Stimulated activated memory B cell treated with anti-CD40 and anti-IgM and Interleukin-4, amounts not matched to agents 10 μg/mL and 1 μg/mL and 100 μg/mL, for 72 hours (primary cell): Measurements from ENCODE around the gene CIDEA.

Experiments used
- ATAC-seq: fragments of 150-1000 bp; cut with Tn5 transposase; 2 replicates; pipeline ENCODE4 v1.10.0; 2021
- H3K27ac Mint-ChIP-seq: one replicate; pipeline ENCODE4 v1.8.0; 2022; ENCODE audit warnings: mild to moderate bottlenecking, mixed read lengths
- H3K27me3 Mint-ChIP-seq: one replicate; pipeline ENCODE4 v1.8.0; 2022; ENCODE audit warnings: mixed read lengths
- H3K36me3 Mint-ChIP-seq: one replicate; pipeline ENCODE4 v1.8.0; 2022; ENCODE audit warnings: mixed read lengths
- H3K4me1 Mint-ChIP-seq: one replicate; pipeline ENCODE4 v1.8.0; 2022; ENCODE audit warnings: mixed read lengths
- H3K4me3 Mint-ChIP-seq: one replicate; pipeline ENCODE4 v1.8.0; 2022; ENCODE audit warnings: mild to moderate bottlenecking, moderate library complexity, mixed read lengths
- H3K9me3 Mint-ChIP-seq: one replicate; pipeline ENCODE4 v1.8.0; 2022; ENCODE audit warnings: mixed read lengths

The CIDEA gene

DNA sequence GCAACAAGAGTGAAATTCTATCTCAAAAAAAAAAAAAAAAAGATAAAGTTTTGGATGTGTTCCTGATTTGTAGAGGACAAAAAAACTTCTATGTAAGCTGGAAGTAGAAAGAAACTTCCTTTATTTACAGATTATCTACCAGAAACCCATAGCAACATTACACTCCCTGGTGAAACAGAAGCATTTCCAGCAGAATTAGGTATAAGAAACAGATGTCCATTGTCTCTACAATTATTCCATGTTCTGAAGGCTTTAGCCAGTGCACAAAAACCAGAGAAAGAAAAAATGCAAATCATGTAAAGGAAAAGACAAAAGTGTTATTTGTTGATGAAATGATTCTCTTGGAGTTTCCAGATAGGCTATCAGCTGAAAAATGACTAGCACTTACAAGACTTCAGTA is 58.8 kb downstream of the CIDEA start:
- ATAC-seq: no peak
- Mint-ChIP-seq H3K4me3 (no peak overlapping the region), H3K27me3 (peaks cover 8% of the 10 kb centered on the region), H3K9me3 (no peaks in the 10 kb centered on the region), H3K4me1 (peaks cover 32% of the 10 kb centered on the region), H3K36me3 (no peaks in the 10 kb centered on the region), H3K27ac (no peak overlapping the region)

DNA sequence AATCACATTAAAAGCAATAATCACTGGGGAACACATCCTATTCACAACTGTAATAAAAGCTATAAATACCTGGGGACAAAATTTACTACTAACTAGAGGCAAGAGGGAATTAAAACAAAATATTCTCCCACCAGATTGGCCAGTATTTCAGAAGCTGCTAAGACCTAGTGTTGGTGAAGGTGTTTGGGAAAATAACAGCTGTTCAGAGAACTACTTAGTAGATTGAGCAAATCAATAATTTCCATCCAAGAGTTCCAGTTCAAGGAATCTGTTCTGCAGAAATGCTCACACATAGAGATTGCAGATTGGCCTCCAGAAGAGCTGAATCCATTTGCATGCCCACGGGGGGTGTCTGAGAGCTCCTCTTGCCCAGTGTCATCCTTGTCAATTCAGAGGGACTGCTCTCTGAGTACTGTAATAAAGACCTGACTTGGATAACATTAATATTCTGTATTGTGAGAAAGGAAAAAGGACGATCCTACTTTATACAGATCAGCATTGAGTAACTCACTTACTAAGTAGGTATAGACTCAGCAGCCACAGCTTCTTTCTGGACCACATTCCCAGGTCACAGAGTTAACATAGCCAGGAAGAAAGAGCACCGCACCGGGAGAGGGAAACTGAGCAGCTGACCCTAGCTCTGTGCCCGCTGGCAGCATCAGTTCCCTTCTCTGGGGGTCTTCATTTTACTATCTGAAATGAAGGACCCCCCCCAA is 59.5 kb downstream of the CIDEA start:
- Mint-ChIP-seq H3K4me3 (no peak overlapping the region), H3K36me3 (no peaks in the 10 kb centered on the region), H3K4me1 (peaks cover 39% of the 10 kb centered on the region), H3K9me3 (no peaks in the 10 kb centered on the region), H3K27me3 (peaks cover 8% of the 10 kb centered on the region), H3K27ac (no peak overlapping the region)
- no peak for ATAC-seq

DNA sequence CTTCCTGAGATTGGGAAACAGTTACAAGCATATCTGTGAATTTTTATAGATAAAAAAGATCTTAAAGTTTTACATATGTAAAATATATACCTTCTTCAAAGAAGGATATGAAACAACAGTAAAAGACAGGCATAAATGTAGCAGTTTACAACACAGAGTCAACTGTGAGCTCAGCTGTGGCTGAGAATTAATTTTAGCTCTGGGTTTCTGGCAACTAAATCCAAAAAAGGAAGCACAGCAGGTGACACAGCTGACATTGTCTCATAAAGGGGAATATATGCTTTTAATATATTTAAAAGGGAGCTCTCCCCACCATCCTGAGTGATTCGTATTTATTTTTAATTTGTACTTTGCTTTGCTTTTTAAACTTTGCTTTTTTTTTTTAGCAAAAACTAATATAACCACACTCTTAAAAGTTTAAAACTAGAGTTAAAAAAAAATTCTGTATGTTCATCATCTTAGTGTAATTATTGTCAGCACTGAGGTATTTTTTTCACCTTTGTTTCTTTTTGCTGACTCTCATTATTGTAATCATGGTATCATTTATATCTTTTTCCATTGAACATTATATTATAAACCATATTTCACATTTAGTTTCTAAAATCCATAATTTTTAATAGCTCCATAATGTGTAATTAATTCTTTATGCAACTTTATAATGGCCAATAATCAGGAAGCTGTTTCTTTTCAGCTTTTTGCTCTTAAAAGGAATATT is 60.6 kb downstream of the CIDEA start:
- Mint-ChIP-seq H3K27ac (no peak overlapping the region), H3K36me3 (no peaks in the 10 kb centered on the region), H3K4me1 (peaks cover 37% of the 10 kb centered on the region), H3K4me3 (no peak overlapping the region), H3K27me3 (peaks cover 2% of the 10 kb centered on the region), H3K9me3 (no peaks in the 10 kb centered on the region)
- no peak for ATAC-seq

DNA sequence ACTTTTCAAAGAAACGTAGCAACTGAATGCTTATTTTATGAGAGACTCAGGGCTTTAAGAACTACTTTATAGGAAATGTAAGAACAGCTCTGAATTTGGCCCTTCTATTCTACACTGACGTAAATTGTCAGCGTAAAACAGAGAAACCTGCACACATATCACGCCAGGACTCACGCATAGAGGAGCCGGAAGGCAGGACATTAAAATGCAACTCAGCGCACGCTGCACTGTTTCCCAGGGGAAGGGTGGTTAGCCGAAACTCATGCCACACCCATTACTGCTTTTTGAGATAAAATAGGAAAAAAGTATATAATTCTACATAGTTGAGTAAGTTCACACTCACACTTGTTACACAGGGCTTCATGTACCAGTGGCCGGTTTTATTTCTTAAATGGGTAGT is 61.3 kb downstream of the CIDEA start:
- H3K9me3 Mint-ChIP-seq: no peaks in the 10 kb centered on the region
- no peaks in the 10 kb centered on the region for H3K27me3 Mint-ChIP-seq
- no peak overlapping the region for H3K27ac Mint-ChIP-seq
- H3K36me3 Mint-ChIP-seq: peaks cover under 1% of the 10 kb centered on the region
- peak; percentile 55 for ATAC-seq
- H3K4me1 Mint-ChIP-seq: peaks cover 36% of the 10 kb centered on the region
- no peak overlapping the region for H3K4me3 Mint-ChIP-seq

DNA sequence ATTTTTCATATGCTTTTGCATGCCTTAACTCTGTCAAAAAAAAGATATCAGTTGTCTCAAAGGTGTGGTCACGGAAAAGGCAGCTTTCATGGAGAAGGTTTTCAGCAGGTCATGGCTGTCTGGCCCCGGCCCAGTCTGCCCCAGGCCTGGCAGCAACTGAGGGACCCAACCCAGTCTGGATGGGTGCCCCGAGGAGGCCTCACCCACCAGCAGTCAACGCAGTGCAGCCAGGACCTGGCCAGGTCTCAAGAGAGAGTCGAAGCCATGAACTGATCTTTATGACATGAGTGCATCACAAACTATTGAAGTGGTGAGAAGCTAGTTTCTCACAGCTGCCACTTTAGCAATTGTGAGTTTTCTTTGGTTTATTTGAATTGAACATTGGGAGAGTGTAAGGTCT is 61.8 kb downstream of the CIDEA start:
- H3K36me3 Mint-ChIP-seq: peaks cover 5% of the 10 kb centered on the region
- H3K4me3 Mint-ChIP-seq: no peak overlapping the region
- no peaks in the 10 kb centered on the region for H3K27me3 Mint-ChIP-seq
- H3K9me3 Mint-ChIP-seq: no peaks in the 10 kb centered on the region
- H3K4me1 Mint-ChIP-seq: peaks cover 39% of the 10 kb centered on the region
- no peak overlapping the region for H3K27ac Mint-ChIP-seq
- peak; percentile 22 for ATAC-seq

DNA sequence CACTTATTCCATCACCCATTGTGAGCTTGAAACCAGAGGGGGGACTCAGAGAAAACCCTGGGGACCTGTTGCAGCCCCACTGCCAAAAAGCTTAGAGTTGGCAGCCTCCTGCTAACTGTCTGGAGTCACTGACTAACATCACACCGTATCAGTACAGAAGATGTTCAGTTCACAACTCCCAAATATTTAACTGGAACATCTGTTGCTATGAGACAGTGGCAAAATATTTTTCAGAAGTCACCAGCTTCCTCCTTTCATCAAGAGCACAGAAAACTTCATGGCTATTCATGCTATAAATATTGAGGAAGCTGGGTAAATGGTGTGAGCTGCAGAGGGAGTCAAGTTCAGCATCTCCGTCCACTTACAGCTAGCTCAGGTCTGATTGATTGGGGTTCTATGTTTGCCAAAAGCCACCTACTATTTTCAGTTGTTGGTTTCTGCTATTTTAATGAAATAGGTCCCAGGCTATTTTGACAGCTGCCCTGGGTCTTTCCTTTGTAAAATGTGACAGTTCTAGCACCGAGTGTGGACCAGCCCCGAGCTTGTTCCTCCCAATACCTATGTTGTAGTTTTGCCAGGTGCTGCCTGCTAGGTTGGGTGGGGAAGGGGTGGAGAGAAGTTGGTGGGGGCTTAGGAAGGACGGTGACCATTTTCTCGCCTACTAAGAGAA is 63.6 kb downstream of the CIDEA start:
- peaks cover 45% of the 10 kb centered on the region for H3K4me1 Mint-ChIP-seq
- peaks cover 10% of the 10 kb centered on the region for H3K36me3 Mint-ChIP-seq
- no peak overlapping the region for H3K4me3 Mint-ChIP-seq
- H3K9me3 Mint-ChIP-seq: no peaks in the 10 kb centered on the region
- H3K27me3 Mint-ChIP-seq: no peaks in the 10 kb centered on the region
- peak overlapping the region; percentile 60 for H3K27ac Mint-ChIP-seq
- ATAC-seq: peak; percentile 53

DNA sequence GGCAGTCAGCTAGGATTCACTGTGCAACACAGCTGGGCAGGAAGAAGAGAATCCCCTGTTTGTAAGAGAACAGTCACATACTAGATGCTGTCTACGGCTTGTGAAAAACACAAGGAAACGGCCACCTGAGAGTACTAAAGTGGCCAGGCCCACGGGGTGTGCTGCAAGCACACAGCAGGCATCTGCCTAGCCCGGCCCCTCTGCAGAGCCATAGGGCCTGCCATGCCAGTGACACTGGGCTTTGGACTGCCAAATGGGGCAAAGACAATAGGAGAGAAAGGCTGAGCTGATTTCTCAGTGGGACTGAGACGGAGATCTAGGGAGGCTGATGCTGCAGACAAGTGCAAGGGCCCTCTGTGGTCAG is 64.2 kb downstream of the CIDEA start:
- peaks cover 45% of the 10 kb centered on the region for H3K4me1 Mint-ChIP-seq
- peak; percentile 4 for ATAC-seq
- peaks cover 10% of the 10 kb centered on the region for H3K36me3 Mint-ChIP-seq
- H3K9me3 Mint-ChIP-seq: no peaks in the 10 kb centered on the region
- peak overlapping the region; percentile 60 for H3K27ac Mint-ChIP-seq
- H3K4me3 Mint-ChIP-seq: no peak overlapping the region
- no peaks in the 10 kb centered on the region for H3K27me3 Mint-ChIP-seq

DNA sequence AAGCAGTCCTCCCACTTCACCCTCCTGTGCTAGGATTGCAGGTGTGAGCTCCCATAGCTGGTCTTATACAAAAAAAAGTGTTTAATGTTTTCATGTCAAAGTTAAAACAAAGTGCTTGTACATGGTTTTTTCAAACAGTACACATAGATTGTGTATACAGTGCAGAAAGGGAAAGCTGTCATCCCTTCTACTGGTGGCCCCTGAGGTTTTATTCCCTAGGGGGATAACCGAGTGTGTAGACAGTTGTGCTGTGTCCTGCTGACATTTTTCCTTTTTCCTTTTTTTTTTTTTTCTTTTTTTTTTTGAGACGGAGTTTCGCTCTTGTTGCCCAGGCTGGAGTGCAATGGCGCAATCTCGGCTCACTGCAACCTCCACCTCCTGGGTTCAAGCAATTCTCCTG is 64.7 kb downstream of the CIDEA start:
- no peak for ATAC-seq
- H3K27ac Mint-ChIP-seq: peak overlapping the region; percentile 60
- H3K36me3 Mint-ChIP-seq: peaks cover 10% of the 10 kb centered on the region
- H3K4me3 Mint-ChIP-seq: no peak overlapping the region
- H3K4me1 Mint-ChIP-seq: peaks cover 45% of the 10 kb centered on the region
- H3K27me3 Mint-ChIP-seq: no peaks in the 10 kb centered on the region
- H3K9me3 Mint-ChIP-seq: no peaks in the 10 kb centered on the region

DNA sequence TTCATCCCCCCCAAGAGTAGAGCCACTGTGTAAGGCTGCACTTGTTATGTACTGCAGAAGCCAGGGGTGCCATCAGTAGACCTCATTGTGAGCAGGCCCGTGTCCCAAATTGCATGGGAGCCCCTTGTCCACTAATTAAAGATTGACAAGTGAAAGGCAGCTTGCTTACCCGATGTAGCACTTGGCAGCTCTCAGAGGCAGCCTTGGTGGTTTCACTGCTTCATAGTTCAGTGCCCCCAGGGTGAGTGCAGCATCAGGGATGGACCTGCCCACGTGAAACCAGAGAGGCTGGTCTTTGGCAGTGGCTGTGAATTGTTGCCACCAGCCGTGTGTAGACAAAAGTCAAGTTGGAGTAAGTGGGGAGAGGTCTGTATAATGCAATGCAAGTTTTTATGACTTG is 67.2 kb downstream of the CIDEA start:
- no peaks in the 10 kb centered on the region for H3K27me3 Mint-ChIP-seq
- peaks cover 30% of the 10 kb centered on the region for H3K4me1 Mint-ChIP-seq
- no peak overlapping the region for H3K4me3 Mint-ChIP-seq
- peaks cover 30% of the 10 kb centered on the region for H3K36me3 Mint-ChIP-seq
- H3K27ac Mint-ChIP-seq: no peak overlapping the region
- ATAC-seq: peak; percentile 86
- no peaks in the 10 kb centered on the region for H3K9me3 Mint-ChIP-seq

DNA sequence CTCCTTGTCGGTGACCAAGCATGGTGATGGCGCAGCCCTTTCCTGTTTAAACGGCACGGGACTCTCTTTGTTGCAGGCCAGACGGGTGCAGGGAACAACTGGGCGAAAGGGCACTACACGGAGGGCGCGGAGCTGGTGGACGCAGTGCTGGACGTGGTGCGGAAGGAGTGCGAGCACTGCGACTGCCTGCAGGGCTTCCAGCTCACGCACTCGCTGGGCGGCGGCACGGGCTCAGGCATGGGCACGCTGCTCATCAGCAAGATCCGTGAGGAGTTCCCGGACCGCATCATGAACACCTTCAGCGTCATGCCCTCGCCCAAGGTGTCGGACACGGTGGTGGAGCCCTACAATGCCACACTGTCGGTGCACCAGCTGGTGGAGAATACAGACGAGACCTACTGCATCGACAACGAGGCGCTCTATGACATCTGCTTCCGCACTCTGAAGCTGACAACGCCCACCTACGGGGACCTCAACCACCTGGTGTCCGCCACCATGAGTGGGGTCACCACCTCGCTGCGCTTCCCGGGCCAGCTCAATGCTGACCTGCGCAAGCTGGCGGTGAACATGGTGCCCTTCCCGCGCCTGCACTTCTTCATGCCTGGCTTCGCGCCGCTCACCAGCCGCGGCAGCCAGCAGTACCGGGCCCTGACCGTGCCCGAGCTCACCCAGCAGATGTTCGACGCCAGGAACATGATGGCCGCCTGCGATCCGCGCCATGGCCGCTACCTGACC is 71.0 kb downstream of the CIDEA start:
- Mint-ChIP-seq H3K4me3 (no peak overlapping the region), H3K27me3 (no peaks in the 10 kb centered on the region), H3K27ac (no peak overlapping the region), H3K4me1 (peaks cover 15% of the 10 kb centered on the region), H3K36me3 (peaks cover 64% of the 10 kb centered on the region), H3K9me3 (no peaks in the 10 kb centered on the region)
- no peak for ATAC-seq

DNA sequence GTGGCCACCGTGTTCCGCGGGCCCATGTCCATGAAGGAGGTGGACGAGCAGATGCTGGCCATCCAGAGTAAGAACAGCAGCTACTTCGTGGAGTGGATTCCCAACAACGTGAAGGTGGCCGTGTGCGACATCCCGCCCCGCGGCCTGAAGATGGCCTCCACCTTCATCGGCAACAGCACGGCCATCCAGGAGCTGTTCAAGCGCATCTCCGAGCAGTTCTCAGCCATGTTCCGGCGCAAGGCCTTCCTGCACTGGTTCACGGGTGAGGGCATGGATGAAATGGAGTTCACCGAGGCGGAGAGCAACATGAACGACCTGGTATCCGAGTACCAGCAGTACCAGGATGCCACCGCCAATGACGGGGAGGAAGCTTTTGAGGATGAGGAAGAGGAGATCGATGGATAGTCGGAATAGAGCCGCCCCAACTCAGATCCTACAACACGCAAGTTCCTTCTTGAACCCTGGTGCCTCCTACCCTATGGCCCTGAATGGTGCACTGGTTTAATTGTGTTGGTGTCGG is 71.6 kb downstream of the CIDEA start:
- H3K36me3 Mint-ChIP-seq: peaks cover 60% of the 10 kb centered on the region
- ATAC-seq: no peak

DNA sequence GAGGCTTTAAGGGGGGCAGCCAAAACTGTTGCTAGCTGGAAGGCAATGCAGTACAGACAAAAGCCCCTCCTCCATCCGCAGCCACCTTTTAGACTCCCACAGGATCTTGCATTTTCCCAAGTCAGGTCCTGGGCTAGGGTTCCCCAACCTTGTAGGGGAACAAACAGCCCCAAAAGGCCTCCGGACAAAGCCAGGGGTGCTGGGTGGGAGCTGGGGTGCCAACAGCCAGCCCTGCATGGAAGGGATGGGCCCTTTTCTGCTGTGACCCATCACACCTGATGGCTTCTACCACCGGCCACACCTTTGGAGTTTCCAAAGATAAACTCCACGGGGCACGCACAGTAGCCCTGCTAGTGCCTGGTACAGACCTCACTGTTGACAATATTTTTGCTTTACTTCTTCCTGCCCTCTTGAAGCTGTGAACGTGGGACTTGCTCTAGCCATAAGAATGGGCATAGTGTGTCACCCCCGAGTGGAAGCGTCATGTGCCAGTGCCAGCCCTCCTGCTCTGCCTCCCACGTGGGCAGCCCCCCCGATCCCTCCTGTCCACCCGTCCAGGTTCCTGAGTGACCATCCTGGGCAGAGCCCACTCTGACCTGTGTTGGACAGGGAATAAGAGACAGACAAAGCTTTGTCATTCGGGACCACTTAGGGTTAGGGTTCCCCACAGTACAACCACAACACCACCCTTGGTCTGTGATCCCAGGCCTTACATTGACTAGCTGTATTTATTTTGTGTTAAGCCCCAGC is 72.7 kb downstream of the CIDEA start:
- Mint-ChIP-seq H3K9me3 (no peaks in the 10 kb centered on the region), H3K4me3 (no peak overlapping the region), H3K27me3 (no peaks in the 10 kb centered on the region), H3K4me1 (peaks cover 6% of the 10 kb centered on the region), H3K27ac (no peak overlapping the region), H3K36me3 (peaks cover 63% of the 10 kb centered on the region)
- no peak for ATAC-seq

More for the DNA sequence above, 71.6 kb downstream of the CIDEA start:
- Mint-ChIP-seq H3K4me1 (peaks cover 13% of the 10 kb centered on the region), H3K9me3 (no peaks in the 10 kb centered on the region), H3K27me3 (no peaks in the 10 kb centered on the region), H3K27ac (no peak overlapping the region), H3K4me3 (no peak overlapping the region)
